A673 (cell line): ENCODE measurements around the gene GAS2. TPM values are rescaled to one million over a fixed set of nuclear protein-coding genes. Genes with fewer than 3 reads are reported as not detected.

Source experiments
- BruUV-seq: library from RNA; stranded (reverse); fragments of 400-500 nt; replicated peaks from 2 replicates; lab custom pipeline; 2021; lab: Mats Ljungman, UMichigan
- CTCF ChIA-PET: fragments of 300-600 bp; sonication (Branson Sonifier 250); formaldehyde crosslinking; loops from one replicate; lab custom pipeline; 2022; ENCODE audit warnings: antibody characterized with exemption; lab: Charles Lee
- POLR2A ChIA-PET: fragments of 300-600 bp; sonication (Branson Sonifier 250); formaldehyde crosslinking; loops from one replicate; lab custom pipeline; 2022; ENCODE audit warnings: antibody characterized with exemption; ENCODE audit not compliant: low non-redundant PET; lab: Charles Lee
- DNase-seq: peaks from one replicate; pipeline ENCODE4 v3.0.0-alpha.2; 2015; ENCODE audit warnings: low spot score
- H3K27ac ChIP-seq: fragments of 200-600 bp; sonication (generic); 2 replicates; pipeline ENCODE4 v1.5.1; 2016; ENCODE audit warnings: mixed run types, low read depth, mild to moderate bottlenecking, mixed read lengths, antibody characterized with exemption, low read length; ENCODE audit not compliant: poor library complexity, severe bottlenecking
- H3K27me3 ChIP-seq: fragments of 200-600 bp; sonication (generic); replicated peaks from 2 replicates; pipeline ENCODE4 v1.6.1; 2017; ENCODE audit warnings: mixed run types, low read depth, mild to moderate bottlenecking, mixed read lengths, antibody characterized with exemption, low read length; ENCODE audit not compliant: insufficient read depth, poor library complexity
- H3K36me3 ChIP-seq: fragments of 200-600 bp; sonication (generic); 2 replicates; pipeline ENCODE4 v1.6.1; 2016; ENCODE audit warnings: mixed run types, mild to moderate bottlenecking, mixed read lengths, antibody characterized with exemption, low read length; ENCODE audit not compliant: insufficient read depth, poor library complexity, severe bottlenecking
- H3K4me1 ChIP-seq: fragments of 200-600 bp; sonication (generic); 2 replicates; pipeline ENCODE4 v1.6.1; 2017; ENCODE audit warnings: mixed run types, mild to moderate bottlenecking, mixed read lengths, antibody characterized with exemption, low read length; ENCODE audit not compliant: insufficient read depth, poor library complexity, severe bottlenecking
- H3K4me3 ChIP-seq: fragments of 200-600 bp; sonication (generic); 2 replicates; pipeline ENCODE4 v1.5.1; 2016; ENCODE audit warnings: low read depth, mixed run types, mild to moderate bottlenecking, mixed read lengths, low read length; ENCODE audit not compliant: poor library complexity, severe bottlenecking
- H3K9me3 ChIP-seq: fragments of 200-600 bp; sonication (generic); 2 replicates; pipeline ENCODE4 v1.6.1; 2016; ENCODE audit warnings: mixed run types, low read depth, mild to moderate bottlenecking, mixed read lengths, antibody characterized with exemption, low read length; ENCODE audit not compliant: poor library complexity, severe bottlenecking
- CTCF ChIP-seq: fragments of 300-800, 200-600 bp; sonication (generic); conservative IDR thresholded peaks from 2 replicates; pipeline ENCODE4 v1.5.1; 2017; ENCODE audit warnings: low read depth, mild to moderate bottlenecking, antibody characterized with exemption, low read length, moderate library complexity, mixed read lengths
- EZH2 ChIP-seq: fragments of 200-600 bp; sonication (generic); IDR thresholded peaks from 2 replicates; pipeline ENCODE4 v1.6.1; 2017; ENCODE audit warnings: borderline replicate concordance, low read depth, mild to moderate bottlenecking, mixed read lengths, antibody characterized with exemption, low read length; ENCODE audit not compliant: poor library complexity, severe bottlenecking
- intact Hi-C: fragments of 100-400 bp; cut with micrococcal nuclease; formaldehyde crosslinking; loops from one replicate; pipeline ENCODE4 v1.10.0; 2022; ENCODE audit not compliant: unreplicated experiment
- total RNA-seq: library from RNA; stranded (reverse); gene quantifications from 2 replicates; pipeline ENCODE4 v1.2.3, GENCODE V29; 2021

Gene GAS2
- total RNA-seq, 1 experiment from 2014 or later = 1.8 TPM

GRCh38 chr11:22711071-22711770 is 44.8 kb downstream of the GAS2 start:
- no peak for DNase-seq
- Histone ChIP-seq H3K4me1 (no peaks in the 10 kb centered on the region), H3K4me3 (no peak overlapping the region), H3K27me3 (no peaks in the 10 kb centered on the region), H3K9me3 (no peaks in the 10 kb centered on the region), H3K27ac (no peak overlapping the region), H3K36me3 (no peaks in the 10 kb centered on the region)
- no TSS peak for BruUV-seq
- ChIA-PET CTCF (no interaction called here), POLR2A (no interaction called here)
- no peak for TF ChIP-seq EZH2
- TF ChIP-seq CTCF = no peak
- intact Hi-C loops = no loop called here

- POLR2A ChIA-PET = no interaction called here
- Histone ChIP-seq H3K27ac (no peak overlapping the region), H3K36me3 (no peaks in the 10 kb centered on the region), H3K4me1 (no peaks in the 10 kb centered on the region), H3K27me3 (no peaks in the 10 kb centered on the region), H3K9me3 (no peaks in the 10 kb centered on the region), H3K4me3 (no peak overlapping the region)
- TF ChIP-seq EZH2 (no peak), CTCF (no peak)
- DNase-seq = no peak
- CTCF ChIA-PET = no interaction called here
- no TSS peak for BruUV-seq
- intact Hi-C loops = no loop called here
Measured at GRCh38 chr11:22711880-22712279, 45.5 kb downstream of the GAS2 start.

GRCh38 chr11:22713336-22713735 is 46.9 kb downstream of the GAS2 start:
- Histone ChIP-seq H3K36me3 (no peaks in the 10 kb centered on the region), H3K27ac (no peak overlapping the region), H3K27me3 (no peaks in the 10 kb centered on the region), H3K4me1 (no peaks in the 10 kb centered on the region), H3K9me3 (no peaks in the 10 kb centered on the region), H3K4me3 (no peak overlapping the region)
- BruUV-seq = no TSS peak
- intact Hi-C loops = no loop called here
- no peak for DNase-seq
- no peak for TF ChIP-seq EZH2
- TF ChIP-seq CTCF = no peak
- POLR2A ChIA-PET = no interaction called here
- CTCF ChIA-PET = no interaction called here
